ENCODE data around the gene ADCY3. TPM values are rescaled to one million over a fixed set of nuclear protein-coding genes. Genes with fewer than 3 reads are reported as not detected.

The ADCY3 gene
- total RNA-seq, 1 experiment from 2014 or later, result 11.3 TPM

GRCh38 chr2:24926220-24926601 is 6.2 kb upstream of the ADCY3 start:
- no peak for DNase-seq (ENCODE audit: low spot score)

DNA sequence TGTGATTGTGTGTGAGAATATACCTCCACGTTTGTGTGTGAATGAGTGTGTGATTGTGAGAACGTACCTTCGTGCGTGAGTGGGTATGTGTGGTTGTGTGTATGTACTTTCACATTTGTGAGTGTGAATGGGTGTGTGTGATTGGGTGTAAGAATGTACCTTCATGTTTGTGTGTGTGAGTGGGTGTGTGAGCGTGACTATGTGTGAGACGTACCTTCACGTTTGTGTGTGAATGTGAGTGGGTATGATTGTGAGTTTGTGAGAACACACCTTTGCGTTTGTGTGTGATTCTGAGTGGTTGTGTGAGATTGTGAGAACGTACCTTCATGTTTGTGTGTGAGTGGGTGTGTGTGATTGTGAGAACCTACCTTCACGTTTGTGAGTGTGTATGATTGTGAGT is 5.8 kb upstream of the ADCY3 start:
- DNase-seq (ENCODE audit: low spot score), result no peak

DNA sequence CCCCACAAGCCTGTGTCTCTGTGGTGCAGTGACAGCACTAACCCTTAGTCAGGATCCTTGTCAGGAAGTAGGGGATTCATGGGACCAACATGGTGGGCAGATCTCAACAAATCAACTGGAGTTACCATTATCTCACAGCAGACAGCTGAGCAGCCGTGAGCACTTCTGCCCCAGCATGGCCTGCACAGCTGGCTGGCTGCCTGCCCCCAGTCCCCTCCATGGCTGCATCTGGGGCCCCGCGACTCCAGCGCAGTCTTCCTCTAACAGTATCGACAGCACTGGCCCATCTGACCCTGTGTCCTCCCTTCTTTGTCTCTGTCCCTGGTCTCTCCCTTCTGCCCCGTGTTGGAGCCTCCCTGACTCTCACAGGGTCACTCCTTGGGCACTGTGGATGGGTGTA is 4.7 kb upstream of the ADCY3 start:
- no peak for DNase-seq (ENCODE audit: low spot score)

DNA sequence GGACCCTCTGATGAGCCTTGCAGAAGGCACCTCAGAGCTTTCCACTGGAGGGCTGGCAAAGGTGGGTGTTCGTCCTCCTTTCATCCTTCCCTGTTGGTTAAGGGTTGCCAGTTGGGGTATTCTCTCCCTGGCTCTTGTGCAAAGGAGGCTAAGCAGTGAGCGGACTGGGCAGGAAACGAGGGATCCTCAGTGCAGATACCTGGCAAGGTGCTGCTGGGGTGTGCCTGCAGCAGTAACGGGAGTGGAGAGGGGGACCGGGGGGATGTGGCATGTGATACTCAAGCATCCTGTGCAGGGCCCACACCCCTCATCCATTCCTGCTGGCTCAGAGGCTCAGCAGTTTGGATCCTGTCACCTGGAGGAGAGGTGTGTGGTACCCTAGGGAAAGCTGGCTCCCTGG is 4.2 kb upstream of the ADCY3 start:
- DNase-seq (ENCODE audit: low spot score), result no peak

DNA sequence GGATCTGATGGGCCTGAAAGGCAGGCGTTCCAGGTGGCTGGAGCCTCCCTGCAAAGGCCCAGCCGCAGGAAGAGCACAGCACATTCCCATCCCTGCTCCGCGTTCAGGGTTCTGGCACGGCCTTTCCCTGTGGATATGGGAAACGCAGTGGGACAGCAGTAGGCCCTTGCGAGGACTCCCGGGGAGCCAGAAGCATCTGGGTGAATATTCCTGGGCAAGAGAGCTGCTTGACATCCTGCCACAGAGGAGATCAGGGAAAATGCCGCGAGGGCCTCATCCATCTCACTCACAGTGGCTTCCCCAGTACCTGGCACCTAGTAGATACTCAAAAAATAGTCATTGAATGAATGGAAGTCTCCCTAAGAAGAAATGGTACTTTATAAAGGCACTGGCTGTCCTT is 3.1 kb upstream of the ADCY3 start:
- no peak for DNase-seq (ENCODE audit: low spot score)

- no peak for DNase-seq (ENCODE audit: low spot score)
Observed at GRCh38 chr2:24922556-24922955, 2.5 kb upstream of the ADCY3 start.

- no peak for DNase-seq (ENCODE audit: low spot score)
Observed at GRCh38 chr2:24920809-24921441, 888 bp upstream of the ADCY3 start.

GRCh38 chr2:24919506-24920097 is 435 bp downstream of the ADCY3 start:
- no peak for DNase-seq (ENCODE audit: low spot score)

DNA sequence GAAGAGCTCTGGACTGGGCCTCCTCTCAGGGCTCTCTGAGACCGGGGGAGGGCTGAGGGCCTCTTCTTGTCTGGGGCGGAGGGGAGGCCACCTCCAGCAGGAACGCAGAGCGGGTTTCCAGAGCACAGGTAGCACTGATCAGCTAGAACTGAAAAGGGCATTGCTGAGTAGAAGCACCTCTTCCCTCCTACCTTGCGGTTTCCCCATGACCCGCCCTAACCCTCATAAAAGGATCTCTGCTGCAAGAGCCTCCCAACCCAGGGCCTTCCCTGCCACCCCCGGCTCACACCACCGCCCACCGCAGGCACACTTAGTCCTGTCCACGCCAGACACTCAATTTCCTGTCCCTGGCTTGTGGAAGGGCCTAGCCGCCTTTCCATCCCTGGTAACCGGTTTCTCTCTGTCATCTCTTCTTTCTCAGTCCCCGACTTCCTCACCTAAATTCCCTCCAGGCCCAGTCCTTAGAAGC is 966 bp downstream of the ADCY3 start:
- DNase-seq (ENCODE audit: low spot score), result no peak

- DNase-seq (ENCODE audit: low spot score), result no peak
Observed at GRCh38 chr2:24918326-24919036, 1.6 kb downstream of the ADCY3 start.

- DNase-seq (ENCODE audit: low spot score), result no peak
Observed at GRCh38 chr2:24917731-24918325, 2.2 kb downstream of the ADCY3 start.

DNA sequence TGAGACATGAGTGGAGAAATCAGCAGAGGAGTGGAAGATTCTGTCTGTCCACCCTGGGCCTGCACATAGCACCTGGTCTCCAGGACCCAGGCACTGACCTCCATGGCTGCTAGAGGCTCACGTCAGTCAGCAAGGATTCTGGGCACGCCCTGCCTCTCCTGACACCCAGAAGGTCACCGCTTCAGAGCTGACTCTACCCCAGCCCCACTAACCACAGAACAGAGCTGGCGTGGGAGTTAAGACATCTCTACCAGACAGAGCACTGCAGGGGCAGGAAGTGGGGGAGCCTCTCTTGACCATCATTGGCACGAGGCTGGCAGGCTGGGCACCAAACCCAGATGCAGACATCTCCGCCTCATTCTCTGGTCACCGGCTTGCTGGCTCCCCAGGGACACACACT is 3.0 kb downstream of the ADCY3 start:
- no peak for DNase-seq (ENCODE audit: low spot score)

GRCh38 chr2:24915796-24916195 is 4.2 kb downstream of the ADCY3 start:
- no peak for DNase-seq (ENCODE audit: low spot score)

GRCh38 chr2:24915175-24915574 is 4.9 kb downstream of the ADCY3 start:
- no peak for DNase-seq (ENCODE audit: low spot score)

DNA sequence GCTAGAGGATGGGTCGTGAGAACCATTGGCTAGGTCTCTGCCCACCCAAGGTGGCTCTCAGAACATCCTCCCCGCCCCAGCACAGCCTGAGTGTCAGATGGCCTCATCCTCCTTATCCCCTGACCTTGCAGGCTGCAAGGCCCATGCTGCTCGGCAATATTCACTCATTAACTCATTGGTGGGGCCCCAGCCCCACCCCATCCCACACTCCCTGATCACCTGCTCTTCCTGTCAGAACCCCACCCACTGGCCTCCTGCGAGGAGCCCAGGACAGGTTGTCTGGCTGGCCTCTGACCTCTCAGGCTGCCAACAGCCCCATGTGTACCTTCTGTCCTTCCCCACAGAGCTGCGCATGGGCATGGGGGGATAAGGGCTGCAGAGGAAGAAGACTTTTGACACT is 5.3 kb downstream of the ADCY3 start:
- no peak for DNase-seq (ENCODE audit: low spot score)

GRCh38 chr2:24913911-24914310 is 6.1 kb downstream of the ADCY3 start:
- DNase-seq (ENCODE audit: low spot score), result no peak

DNA sequence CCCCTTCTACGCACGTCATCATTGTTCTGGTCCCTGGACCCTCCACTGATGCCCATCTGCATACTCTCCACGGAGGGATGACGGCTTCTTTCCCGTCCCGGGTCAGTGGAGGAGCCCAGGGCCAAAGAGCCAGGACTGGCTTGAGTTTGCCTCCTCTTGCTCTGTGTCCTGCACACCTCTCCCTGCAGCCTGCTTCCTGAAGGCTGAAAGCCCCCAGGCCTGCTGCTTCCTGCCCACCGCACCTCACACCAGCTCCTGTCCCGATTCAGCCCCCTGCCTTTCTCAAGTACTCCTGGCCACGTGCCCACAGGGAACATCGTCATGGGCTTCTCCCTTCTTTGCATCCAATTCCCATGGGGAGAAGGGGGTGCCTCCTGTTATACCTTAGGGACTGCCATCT is 7.1 kb downstream of the ADCY3 start:
- DNase-seq (ENCODE audit: low spot score), result no peak

GRCh38 chr2:24912523-24912922 is 7.5 kb downstream of the ADCY3 start:
- DNase-seq (ENCODE audit: low spot score), result no peak

DNA sequence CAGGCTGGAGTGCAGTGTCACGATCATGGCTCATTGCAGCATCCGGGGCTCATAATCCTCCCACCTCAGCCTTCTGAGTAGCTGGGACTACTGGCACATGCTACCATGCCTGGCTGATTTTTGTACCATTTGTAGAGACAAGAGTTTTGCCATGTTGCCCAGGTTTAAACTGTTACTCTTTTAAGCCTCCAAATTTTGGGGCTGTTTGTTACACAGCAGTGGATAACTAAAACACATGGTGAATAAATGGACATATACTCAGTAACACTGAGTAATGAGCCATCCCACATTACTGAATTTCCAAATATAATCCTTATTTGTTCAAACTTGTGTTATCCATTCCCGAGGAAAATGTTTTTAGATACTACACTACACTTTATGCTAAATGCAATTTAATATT is 9.8 kb downstream of the ADCY3 start:
- no peak for DNase-seq (ENCODE audit: low spot score)

DNA sequence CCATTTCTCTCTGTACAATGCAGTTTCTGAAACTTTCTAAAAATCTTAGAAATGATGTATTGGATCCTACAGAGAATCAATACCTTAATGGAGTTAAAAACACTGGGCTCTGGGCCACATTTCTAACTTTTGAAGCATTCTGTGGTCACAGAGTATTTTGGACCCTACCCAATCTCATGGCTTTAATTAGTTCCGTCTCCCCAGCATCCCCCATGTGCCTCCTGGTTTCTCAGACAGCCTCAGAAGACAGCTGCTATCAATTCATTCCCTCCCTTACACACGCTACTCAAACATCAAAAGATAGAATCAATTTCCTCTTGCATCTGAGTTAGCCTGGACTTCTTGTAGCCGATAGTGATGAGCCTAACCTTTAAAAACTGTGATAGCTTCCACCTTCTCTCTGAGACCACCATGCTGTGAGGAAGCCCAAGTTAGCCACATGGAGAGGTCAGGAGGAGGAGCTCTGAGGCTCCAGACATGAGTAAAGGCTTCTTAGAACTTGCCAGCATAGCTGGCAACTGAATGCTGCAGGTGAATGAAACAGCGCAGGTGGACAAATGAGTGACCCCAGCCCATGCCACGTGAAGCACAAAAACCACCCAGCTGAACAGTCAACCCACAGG is 10.4 kb downstream of the ADCY3 start:
- DNase-seq (ENCODE audit: low spot score), result no peak

DNA sequence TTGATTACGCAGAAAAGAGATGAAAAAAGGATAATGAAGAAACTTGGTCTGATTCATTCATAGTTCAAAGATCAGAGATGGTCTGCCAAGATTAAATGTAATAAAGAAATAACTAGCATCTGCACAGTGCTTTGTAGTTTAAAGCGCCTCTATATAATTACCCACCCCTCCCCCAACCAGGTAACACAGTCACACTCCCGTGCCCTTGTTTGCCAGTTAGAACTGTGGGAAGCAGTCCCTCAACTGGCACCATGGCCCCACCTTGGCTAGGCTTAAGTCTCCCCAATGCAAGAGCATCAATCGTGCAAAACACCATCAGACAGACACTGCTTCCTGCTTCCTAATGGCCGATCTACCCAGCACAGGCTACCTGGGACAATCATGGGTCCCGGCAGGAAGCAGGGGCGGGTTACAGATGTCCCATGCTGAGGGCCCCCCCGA is 11.6 kb downstream of the ADCY3 start:
- no peak for DNase-seq (ENCODE audit: low spot score)

- no peak for DNase-seq (ENCODE audit: low spot score)
Observed at GRCh38 chr2:24907116-24907515, 12.9 kb downstream of the ADCY3 start.
